HEK293 (cell line): ENCODE measurements around the gene MLH3.

Source experiments
- CTCF ChIP-seq: fragments of 450-650 bp; formaldehyde crosslinking; IDR thresholded peaks from 2 replicates; pipeline ENCODE4 v1.5.1; 2016; ENCODE audit warnings: missing biosample characterization, missing genetic modification characterization
- PATZ1 ChIP-seq: fragments of 450-650 bp; formaldehyde crosslinking; IDR thresholded peaks from 2 replicates; pipeline ENCODE4 v1.5.1; 2016; ENCODE audit warnings: missing biosample characterization, missing genetic modification characterization
- REPIN1 ChIP-seq: fragments of 450-650 bp; formaldehyde crosslinking; IDR thresholded peaks from 2 replicates; pipeline ENCODE4 v1.5.1; 2017; ENCODE audit warnings: missing biosample characterization, missing genetic modification characterization, low read depth
- YY1 ChIP-seq: fragments of 450-650 bp; formaldehyde crosslinking; IDR thresholded peaks from 2 replicates; pipeline ENCODE4 v1.5.1; 2018; ENCODE audit warnings: missing biosample characterization, missing genetic modification characterization
- ZNF302 ChIP-seq: fragments of 450-650 bp; formaldehyde crosslinking; IDR thresholded peaks from 2 replicates; pipeline ENCODE4 v1.5.1; 2016; ENCODE audit warnings: missing biosample characterization, missing genetic modification characterization, low read depth
- ZNF530 ChIP-seq: fragments of 450-650 bp; formaldehyde crosslinking; IDR thresholded peaks from 2 replicates; pipeline ENCODE4 v1.5.1; 2016; ENCODE audit warnings: low read depth, missing biosample characterization, missing genetic modification characterization
- ZNF777 ChIP-seq: fragments of 450-650 bp; formaldehyde crosslinking; IDR thresholded peaks from 2 replicates; pipeline ENCODE4 v1.5.1; 2017; ENCODE audit warnings: missing biosample characterization, missing genetic modification characterization, borderline replicate concordance

- TF ChIP-seq CTCF (tag by site-specific recombination) (no peak), ZNF302 (no peak), REPIN1 (no peak), ZNF777 (tag by site-specific recombination) (no peak), PATZ1 (tag by site-specific recombination) (no peak), YY1 (tag by site-specific recombination) (no peak), ZNF530 (tag by site-specific recombination) (no peak)
Observed at GRCh38 chr14:75092698-75093097, 41.4 kb upstream of the MLH3 start.
